ENCODE data around the gene HLX. TPM values are rescaled to one million over a fixed set of nuclear protein-coding genes. Genes with fewer than 3 reads are reported as not detected.

HLX gene
- total RNA-seq, 1 experiment from 2014 or later, result 1.8 TPM

- H3K79me2 ChIP-seq (ENCODE audit: insufficient read depth, low read length), result no peaks in the 10 kb centered on the region
- DNase-seq (ENCODE audit: low read depth, low spot score) (no peak), ATAC-seq (no peak)
- RAD21 ChIA-PET (ENCODE audit: low non-redundant PET in 1 of 2, low total read pairs in 2 of 2, uncharacterized antibody in 2 of 2, unreplicated experiment in 2 of 2), result no interaction called here
- no peaks in the 10 kb centered on the region for H3K36me3 ChIP-seq (ENCODE audit: control insufficient read depth in 1 of 2, insufficient read depth in 2 of 2, low read length in 2 of 2)
- no peak overlapping the region for H3K27ac ChIP-seq (ENCODE audit: low read depth, low read length)
- H3K9me2 ChIP-seq (ENCODE audit: insufficient read depth), result no peaks in the 10 kb centered on the region
- H3K9me3 ChIP-seq (ENCODE audit: control insufficient read depth in 1 of 2, insufficient read depth in 1 of 2, low read depth in 1 of 2, low read length in 2 of 2), result no peaks in the 10 kb centered on the region
- peaks cover 3 to 11% of the 10 kb centered on the region in 2 experiments; a peak in 3 of 4 replicates for H3K4me1 ChIP-seq (ENCODE audit: control insufficient read depth in 1 of 2, insufficient read depth in 2 of 2, low read length in 2 of 2)
- CTCF ChIA-PET, result no interaction called here
- H3K9ac ChIP-seq (ENCODE audit: low read length), result no peak overlapping the region
- H2AFZ ChIP-seq (ENCODE audit: low read depth, low read length, poor library complexity, severe bottlenecking), result no peak overlapping the region
- no peak for TF ChIP-seq POLR2A (IDR thresholded peaks at IDR 0.05; ENCODE audit: borderline replicate concordance, extremely low read depth, insufficient read depth, insufficient read length)
- TF ChIP-seq ELF1 (IDR thresholded peaks at IDR 0.05; ENCODE audit: borderline replicate concordance, low read depth), result no peak
- TF ChIP-seq ATF3 (IDR thresholded peaks at IDR 0.05), result no peak
- no peak for TF ChIP-seq EZH2 (IDR thresholded peaks at IDR 0.05)
- TF ChIP-seq SIN3A (IDR thresholded peaks at IDR 0.05; ENCODE audit: low read depth), result no peak
- TF ChIP-seq CBX3 (IDR thresholded peaks at IDR 0.05; ENCODE audit: low read depth), result no peak
- TF ChIP-seq ZBTB33 (IDR thresholded peaks at IDR 0.05; ENCODE audit: extremely low read depth, insufficient replicate concordance, low read length), result no peak
- no peak for TF ChIP-seq MAX (IDR thresholded peaks at IDR 0.05)
- TF ChIP-seq YY1 (IDR thresholded peaks at IDR 0.05; ENCODE audit: extremely low read depth, insufficient replicate concordance, low read depth, low read length), result no peak
- TF ChIP-seq ZNF274 (IDR thresholded peaks at IDR 0.05; ENCODE audit: low read depth, low read length), result no peak
- no peak for TF ChIP-seq EZH2phosphoT487 (IDR thresholded peaks at IDR 0.05; ENCODE audit: borderline replicate concordance)
- TF ChIP-seq ZFX (IDR thresholded peaks at IDR 0.05), result no peak
- TF ChIP-seq POLR2AphosphoS5 (IDR thresholded peaks at IDR 0.05; ENCODE audit: low read depth, low read length), result no peak
- TF ChIP-seq TCF7L2 (IDR thresholded peaks at IDR 0.05; ENCODE audit: borderline replicate concordance, extremely low read depth, insufficient read depth, insufficient read length), result no peak
- TF ChIP-seq SP1 (IDR thresholded peaks at IDR 0.05; ENCODE audit: low read depth), result no peak
- H3K4me3 ChIP-seq (replicated peaks in 1 of 2; ENCODE audit: low read depth in 1 of 2, low read length in 2 of 2), result no peak overlapping the region
- BruUV-seq (replicated peaks), result no TSS peak
- POLR2A ChIA-PET, result no interaction called here
- intact Hi-C loops (cut with micrococcal nuclease), result loop anchor here (5.0 to 10.0 kb wide), 3 partner anchors 541 to 1578 kb away; no protein-coding TSS in a partner anchor
- no peaks in the 10 kb centered on the region for H4K20me1 ChIP-seq (ENCODE audit: insufficient read depth)
- no peak overlapping the region for H3K4me2 ChIP-seq (ENCODE audit: low read length)
- H3K27me3 ChIP-seq (ENCODE audit: insufficient read depth, low read length), result no peaks in the 10 kb centered on the region
Measured at GRCh38 chr1:220876511-220877376, 2.5 kb upstream of the HLX start.

Data from HCT116 (cell line).